EL (cell line): ENCODE measurements around the gene EXO1.

Experiments used
- DNase-seq: peaks from one replicate; pipeline ENCODE4 v3.0.0-alpha.2; 2016

The EXO1 gene

GRCh38 chr1:241895013-241895412 lies 47.0 kb downstream of the EXO1 start:
- DNase-seq = no peak

- no peak for DNase-seq
Observed at GRCh38 chr1:241896670-241896962, 48.6 kb downstream of the EXO1 start.

GRCh38 chr1:241899210-241899609 lies 51.2 kb downstream of the EXO1 start:
- DNase-seq = no peak

GRCh38 chr1:241900381-241900780 lies 52.4 kb downstream of the EXO1 start:
- no peak for DNase-seq

GRCh38 chr1:241902391-241903065 lies 54.5 kb downstream of the EXO1 start:
- DNase-seq = peak; percentile 15

GRCh38 chr1:241916196-241916595 lies 68.2 kb downstream of the EXO1 start:
- no peak for DNase-seq

- DNase-seq = no peak
Observed at GRCh38 chr1:241917487-241917886, 69.5 kb downstream of the EXO1 start.

GRCh38 chr1:241918879-241919278 lies 70.9 kb downstream of the EXO1 start:
- peak; percentile 67 for DNase-seq

- no peak for DNase-seq
Observed at GRCh38 chr1:241924080-241924808, 76.2 kb downstream of the EXO1 start.

- DNase-seq = no peak
Observed at GRCh38 chr1:241926141-241926540, 78.1 kb downstream of the EXO1 start.

- DNase-seq = no peak
Observed at GRCh38 chr1:241927321-241927720, 79.3 kb downstream of the EXO1 start.

- DNase-seq = no peak
Observed at GRCh38 chr1:241932845-241933244, 84.8 kb downstream of the EXO1 start.

- peak; percentile 53 for DNase-seq
Observed at GRCh38 chr1:241934201-241934848, 86.3 kb downstream of the EXO1 start.

- DNase-seq = no peak
Observed at GRCh38 chr1:241934866-241935265, 86.9 kb downstream of the EXO1 start.
